ENCODE data around the gene TDRD15.

DNA sequence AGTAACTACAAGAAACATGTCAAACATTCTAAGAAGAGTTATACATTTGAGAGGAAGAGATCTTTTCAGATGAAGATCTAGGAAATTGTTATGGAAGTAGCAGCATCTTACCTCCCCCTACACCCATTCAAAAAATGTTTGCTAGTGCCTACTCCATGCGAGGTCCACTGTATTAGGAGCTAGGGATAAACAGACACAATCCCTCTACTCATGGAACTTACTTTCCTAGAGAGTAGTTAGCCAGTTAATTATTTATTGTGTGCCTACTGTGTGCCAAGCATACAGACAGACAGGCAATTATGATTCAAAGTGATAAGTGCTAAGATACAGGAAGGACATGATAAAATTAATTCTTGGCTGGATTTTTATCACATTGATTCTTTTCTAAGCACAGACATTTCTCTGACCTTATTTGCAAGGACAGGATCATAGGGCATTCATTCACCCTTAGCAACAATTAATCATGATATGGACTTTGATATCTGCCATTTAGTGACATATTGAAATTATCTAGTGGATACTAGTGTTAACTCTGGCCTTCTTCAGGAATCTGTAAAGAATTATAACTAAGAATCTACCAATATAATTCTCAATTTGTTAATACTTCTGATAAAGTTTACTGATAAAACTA is 19.6 kb upstream of the TDRD15 start:
- TF ChIP-seq, protein P1, sequence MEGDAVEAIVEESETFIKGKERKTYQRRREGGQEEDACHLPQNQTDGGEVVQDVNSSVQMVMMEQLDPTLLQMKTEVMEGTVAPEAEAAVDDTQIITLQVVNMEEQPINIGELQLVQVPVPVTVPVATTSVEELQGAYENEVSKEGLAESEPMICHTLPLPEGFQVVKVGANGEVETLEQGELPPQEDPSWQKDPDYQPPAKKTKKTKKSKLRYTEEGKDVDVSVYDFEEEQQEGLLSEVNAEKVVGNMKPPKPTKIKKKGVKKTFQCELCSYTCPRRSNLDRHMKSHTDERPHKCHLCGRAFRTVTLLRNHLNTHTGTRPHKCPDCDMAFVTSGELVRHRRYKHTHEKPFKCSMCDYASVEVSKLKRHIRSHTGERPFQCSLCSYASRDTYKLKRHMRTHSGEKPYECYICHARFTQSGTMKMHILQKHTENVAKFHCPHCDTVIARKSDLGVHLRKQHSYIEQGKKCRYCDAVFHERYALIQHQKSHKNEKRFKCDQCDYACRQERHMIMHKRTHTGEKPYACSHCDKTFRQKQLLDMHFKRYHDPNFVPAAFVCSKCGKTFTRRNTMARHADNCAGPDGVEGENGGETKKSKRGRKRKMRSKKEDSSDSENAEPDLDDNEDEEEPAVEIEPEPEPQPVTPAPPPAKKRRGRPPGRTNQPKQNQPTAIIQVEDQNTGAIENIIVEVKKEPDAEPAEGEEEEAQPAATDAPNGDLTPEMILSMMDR (IDR thresholded peaks at IDR 0.05; ENCODE audit: insufficient read depth, low read length) = no peak
- no peak for TF ChIP-seq POLR2AphosphoS5 (IDR thresholded peaks at IDR 0.05; ENCODE audit: low read depth)
- TF ChIP-seq, protein P2, sequence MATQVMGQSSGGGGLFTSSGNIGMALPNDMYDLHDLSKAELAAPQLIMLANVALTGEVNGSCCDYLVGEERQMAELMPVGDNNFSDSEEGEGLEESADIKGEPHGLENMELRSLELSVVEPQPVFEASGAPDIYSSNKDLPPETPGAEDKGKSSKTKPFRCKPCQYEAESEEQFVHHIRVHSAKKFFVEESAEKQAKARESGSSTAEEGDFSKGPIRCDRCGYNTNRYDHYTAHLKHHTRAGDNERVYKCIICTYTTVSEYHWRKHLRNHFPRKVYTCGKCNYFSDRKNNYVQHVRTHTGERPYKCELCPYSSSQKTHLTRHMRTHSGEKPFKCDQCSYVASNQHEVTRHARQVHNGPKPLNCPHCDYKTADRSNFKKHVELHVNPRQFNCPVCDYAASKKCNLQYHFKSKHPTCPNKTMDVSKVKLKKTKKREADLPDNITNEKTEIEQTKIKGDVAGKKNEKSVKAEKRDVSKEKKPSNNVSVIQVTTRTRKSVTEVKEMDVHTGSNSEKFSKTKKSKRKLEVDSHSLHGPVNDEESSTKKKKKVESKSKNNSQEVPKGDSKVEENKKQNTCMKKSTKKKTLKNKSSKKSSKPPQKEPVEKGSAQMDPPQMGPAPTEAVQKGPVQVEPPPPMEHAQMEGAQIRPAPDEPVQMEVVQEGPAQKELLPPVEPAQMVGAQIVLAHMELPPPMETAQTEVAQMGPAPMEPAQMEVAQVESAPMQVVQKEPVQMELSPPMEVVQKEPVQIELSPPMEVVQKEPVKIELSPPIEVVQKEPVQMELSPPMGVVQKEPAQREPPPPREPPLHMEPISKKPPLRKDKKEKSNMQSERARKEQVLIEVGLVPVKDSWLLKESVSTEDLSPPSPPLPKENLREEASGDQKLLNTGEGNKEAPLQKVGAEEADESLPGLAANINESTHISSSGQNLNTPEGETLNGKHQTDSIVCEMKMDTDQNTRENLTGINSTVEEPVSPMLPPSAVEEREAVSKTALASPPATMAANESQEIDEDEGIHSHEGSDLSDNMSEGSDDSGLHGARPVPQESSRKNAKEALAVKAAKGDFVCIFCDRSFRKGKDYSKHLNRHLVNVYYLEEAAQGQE (IDR thresholded peaks at IDR 0.05; ENCODE audit: insufficient replicate concordance, low read depth) = no peak

Data from HL-60 (cell line).